HG03571 (cell line): ENCODE results near the gene FREM2.

ENCODE experiments used
- ATAC-seq: cut with Tn5 transposase; IDR thresholded peaks from one replicate; pipeline ENCODE4 v1.9.1; 2021; ENCODE audit not compliant: unreplicated experiment

FREM2 gene

DNA sequence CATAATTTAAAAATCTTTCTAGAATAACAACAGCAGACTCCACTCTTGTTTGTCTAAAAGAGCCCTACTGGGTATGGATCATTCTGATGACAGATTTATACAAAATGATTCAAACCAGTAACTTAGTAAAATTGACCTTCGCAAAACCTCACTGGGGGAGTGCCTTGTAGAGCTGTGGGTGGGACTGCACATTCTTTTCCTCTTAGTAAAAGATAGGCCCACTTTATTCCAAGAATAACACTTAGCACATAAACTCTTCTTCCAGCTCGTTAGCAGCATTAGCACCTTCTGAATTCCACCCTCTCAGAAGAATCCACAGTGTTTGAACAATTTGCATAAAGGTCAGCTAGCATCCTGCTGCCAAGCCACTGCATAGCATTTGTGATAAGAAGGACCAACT lies 196.9 kb downstream of the FREM2 start:
- no peak for ATAC-seq

DNA sequence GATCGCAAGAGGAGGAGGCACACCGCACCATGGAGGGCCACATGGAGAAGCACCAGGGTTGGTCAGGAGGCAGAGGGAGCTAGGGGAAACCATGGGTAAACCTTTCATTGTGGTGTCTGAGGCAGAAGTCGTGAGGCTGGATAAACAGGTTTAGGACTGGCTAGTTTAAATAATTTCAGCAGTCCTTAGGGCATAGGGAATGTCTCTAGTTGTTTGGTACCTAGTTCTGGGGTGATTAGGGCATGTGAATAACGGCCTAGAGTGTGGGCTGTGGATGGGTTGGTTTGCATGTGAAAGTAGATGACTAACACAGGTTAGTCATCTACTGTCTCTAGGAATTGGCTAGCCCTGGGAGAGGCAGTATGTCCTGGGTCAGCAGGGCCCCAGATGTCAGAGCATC lies 201.4 kb downstream of the FREM2 start:
- no peak for ATAC-seq

- no peak for ATAC-seq
Observed at GRCh38 chr13:38895075-38895474, 208.2 kb downstream of the FREM2 start.

GRCh38 chr13:38897521-38897920 lies 210.6 kb downstream of the FREM2 start:
- ATAC-seq, result no peak

DNA sequence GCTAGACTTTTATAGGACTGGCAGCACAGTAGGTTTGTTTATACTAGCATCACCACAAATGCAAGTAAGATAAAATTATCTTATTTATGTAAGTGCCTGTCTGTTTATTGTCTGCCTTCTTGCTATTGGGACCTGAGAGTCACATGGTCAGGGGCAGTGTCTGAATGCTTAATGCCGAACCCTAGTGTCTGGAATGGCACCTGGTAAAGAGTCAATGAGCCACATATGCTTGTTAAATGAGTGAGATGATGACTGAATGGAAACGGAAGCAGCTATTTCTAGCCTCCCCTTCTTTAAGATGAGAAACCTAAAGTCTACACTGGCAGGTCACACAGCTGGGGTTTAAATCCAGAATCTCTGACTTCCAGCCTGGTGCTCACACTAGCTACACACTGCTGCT lies 211.6 kb downstream of the FREM2 start:
- ATAC-seq, result no peak

- no peak for ATAC-seq
Observed at GRCh38 chr13:38899571-38899970, 212.7 kb downstream of the FREM2 start.

GRCh38 chr13:38900188-38900587 lies 213.3 kb downstream of the FREM2 start:
- no peak for ATAC-seq

GRCh38 chr13:38902551-38902950 lies 215.7 kb downstream of the FREM2 start:
- ATAC-seq, result no peak

DNA sequence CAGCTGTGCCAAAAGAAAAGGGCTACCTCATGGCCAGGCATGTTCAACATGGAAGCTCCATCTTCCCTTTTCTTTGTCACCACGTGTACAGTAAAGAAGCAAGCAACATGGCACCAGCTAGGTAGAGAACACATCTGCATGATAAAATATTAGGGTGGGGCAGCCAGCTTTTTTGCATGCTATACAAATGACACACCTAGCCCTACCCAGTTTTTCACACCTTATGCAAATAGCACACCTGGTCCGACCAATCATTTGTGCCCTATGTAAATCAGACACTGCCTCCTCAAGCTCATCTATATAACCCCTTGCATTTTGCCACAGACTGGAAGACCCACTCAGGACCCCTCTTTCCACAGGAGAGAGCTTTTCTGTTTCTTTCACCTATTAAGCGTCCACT lies 218.2 kb downstream of the FREM2 start:
- no peak for ATAC-seq

GRCh38 chr13:38905861-38906260 lies 219.0 kb downstream of the FREM2 start:
- ATAC-seq, result no peak

- no peak for ATAC-seq
Observed at GRCh38 chr13:38908574-38908973, 221.7 kb downstream of the FREM2 start.

GRCh38 chr13:38914070-38914469 lies 227.2 kb downstream of the FREM2 start:
- ATAC-seq, result no peak

DNA sequence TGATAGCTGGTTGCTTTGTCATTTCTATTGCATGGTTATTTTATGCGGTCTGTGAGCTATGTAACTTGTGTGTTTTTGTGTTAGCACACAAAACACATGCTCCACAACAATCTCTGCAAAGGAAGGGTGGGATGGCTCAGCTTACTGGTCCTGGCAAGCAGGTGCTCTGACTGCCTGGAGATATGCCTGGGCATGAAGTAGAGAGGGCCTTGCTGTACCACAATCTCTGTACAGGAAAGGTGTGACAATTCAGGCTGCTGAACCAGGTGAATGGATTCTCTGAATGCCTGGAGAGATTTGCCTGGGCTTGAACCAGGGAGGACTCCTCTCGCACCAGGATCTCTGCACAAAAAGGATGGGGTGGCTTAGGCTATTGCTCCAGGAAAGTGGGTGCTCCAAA lies 234.2 kb downstream of the FREM2 start:
- ATAC-seq, result no peak

DNA sequence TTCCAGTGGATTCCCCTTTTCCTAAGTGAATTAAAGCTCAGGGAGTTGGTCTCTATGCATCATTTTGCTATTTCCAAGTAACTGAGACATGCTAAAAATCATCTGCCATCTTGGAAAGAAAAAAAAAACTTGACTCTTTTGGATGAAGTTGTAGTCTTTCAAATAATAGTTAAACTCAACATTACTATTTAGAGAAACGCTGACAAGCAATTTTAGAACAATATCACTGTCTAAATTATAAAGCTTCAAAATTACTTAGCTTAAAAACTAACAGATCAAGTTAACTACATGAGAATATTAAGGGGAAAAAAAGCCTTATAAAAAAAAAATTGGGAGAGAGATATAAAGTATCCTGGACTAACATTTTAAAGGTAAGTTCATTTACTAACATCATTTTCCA lies 235.3 kb downstream of the FREM2 start:
- no peak for ATAC-seq

- ATAC-seq, result no peak
Observed at GRCh38 chr13:38933786-38934185, 246.9 kb downstream of the FREM2 start.
